GOT3 (cell line): ENCODE measurements around the gene RSPH10B.
"Not testable (repeated sequence)": the region's sequence is repeated elsewhere in the genome, so short reads cannot be mapped to it uniquely, and the experiment has no call there.

ENCODE experiments used
- DNase-seq: peaks from one replicate; lab custom pipeline; 2025; ENCODE audit warnings: mixed read lengths; lab: John Stamatoyannopoulos, UW

Gene RSPH10B

GRCh38 chr7:5970347-5970911 is at the start of gene RSPH10B:
RSPH10B (minus strand) TSS chr7:5970689; CDS start chr7:5967116, 3,573 bp downstream.
- DNase-seq = not testable (repeated sequence)

DNA sequence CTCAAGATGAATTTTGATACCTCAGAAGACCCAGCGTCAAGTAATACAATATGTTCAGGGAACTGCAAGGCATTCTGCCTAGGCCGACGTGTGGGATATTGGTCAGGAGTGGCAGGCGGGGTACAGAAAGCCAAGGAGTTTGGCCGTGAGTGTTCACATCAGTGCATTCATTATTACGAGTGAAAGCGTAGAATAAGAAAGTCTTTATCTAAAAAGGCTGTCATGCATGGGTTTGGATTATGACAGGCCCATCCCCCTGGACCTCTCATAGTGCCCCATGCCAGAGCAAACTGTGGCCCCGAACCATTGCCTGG is 46.1 kb upstream of the RSPH10B start:
- no peak for DNase-seq

DNA sequence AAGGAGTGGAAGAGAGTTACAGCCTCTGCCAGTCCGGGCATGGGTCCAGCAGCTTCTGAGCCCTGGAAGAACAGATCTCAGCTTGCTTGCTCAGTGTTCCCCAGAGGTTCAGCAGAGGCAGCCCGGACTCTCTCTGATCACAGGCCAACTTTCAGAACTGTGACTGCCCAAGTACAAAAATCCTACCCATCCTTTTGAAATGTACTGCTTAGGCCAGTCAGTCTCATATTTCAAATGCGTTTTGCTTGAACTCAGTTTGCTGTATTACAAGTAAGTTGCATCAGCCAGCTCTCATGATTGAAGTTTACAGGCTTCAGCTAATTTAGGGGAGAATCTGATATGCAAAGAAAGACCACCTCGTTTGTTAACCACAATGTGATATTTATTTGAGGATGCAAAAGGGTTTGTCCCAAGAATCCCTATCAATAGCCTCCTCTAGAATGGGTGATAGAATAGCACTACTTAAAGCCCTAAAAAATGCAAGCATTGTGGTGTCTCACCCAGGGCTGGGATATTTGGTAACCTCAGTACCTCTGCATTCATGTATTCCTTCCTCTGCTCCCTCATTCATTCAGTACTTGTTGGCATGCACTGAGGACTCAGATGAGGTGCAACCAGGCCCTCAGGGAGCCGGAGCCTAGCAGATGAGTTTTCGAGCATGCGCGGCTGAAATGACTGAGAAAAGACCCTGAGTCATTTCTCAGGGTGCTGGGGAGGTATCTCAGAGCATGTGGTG is 45.6 kb upstream of the RSPH10B start:
- DNase-seq = peak; percentile 75

DNA sequence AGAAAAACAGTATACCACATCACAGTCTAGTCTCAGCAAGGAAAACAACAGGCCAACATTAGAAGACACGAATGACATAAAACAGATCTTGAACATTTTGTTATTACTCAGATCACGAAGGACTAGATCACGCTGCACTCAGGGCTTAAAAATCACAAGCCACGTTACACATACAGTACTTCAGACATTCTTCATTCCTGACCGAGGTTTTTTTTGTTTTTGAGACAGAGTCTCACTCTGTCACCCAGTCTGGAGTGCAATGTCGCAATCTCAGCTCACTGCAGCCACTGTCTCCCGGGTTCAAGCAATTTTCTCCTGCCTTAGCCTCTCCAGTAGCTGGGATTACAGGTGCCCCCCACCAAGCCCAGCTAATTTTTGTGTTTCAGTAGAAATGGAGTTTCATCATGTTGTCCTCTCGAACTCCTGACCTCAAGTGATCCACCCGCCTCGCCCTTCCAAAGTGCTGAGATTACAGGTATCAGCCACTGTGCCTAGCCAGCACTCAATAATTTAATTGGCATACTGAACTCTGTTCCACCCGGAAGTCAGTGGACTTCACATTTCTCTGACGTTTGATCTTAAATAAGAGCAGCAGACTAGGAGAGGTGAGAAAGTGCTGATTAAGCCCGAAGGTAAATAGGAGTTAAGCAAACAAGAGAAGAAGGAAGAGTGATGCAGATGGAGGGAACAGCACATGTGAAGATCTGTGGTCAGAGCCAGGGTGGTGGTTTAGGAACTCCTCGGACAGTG is 42.0 kb upstream of the RSPH10B start:
- DNase-seq = no peak

- no peak for DNase-seq
Measured at GRCh38 chr7:6011541-6011940, 41.1 kb upstream of the RSPH10B start.

- DNase-seq = not testable (repeated sequence)
Measured at GRCh38 chr7:6010370-6010769, 39.9 kb upstream of the RSPH10B start.

GRCh38 chr7:6008668-6009611 is 38.5 kb upstream of the RSPH10B start, which contains the start of the genes AIMP2 and PMS2:
AIMP2 (plus strand) TSS chr7:6009272; CDS start chr7:6009364, 92 bp downstream.
PMS2 (minus strand) TSS chr7:6009049; CDS start chr7:6009019, 30 bp downstream.
- peak; percentile 96 for DNase-seq

DNA sequence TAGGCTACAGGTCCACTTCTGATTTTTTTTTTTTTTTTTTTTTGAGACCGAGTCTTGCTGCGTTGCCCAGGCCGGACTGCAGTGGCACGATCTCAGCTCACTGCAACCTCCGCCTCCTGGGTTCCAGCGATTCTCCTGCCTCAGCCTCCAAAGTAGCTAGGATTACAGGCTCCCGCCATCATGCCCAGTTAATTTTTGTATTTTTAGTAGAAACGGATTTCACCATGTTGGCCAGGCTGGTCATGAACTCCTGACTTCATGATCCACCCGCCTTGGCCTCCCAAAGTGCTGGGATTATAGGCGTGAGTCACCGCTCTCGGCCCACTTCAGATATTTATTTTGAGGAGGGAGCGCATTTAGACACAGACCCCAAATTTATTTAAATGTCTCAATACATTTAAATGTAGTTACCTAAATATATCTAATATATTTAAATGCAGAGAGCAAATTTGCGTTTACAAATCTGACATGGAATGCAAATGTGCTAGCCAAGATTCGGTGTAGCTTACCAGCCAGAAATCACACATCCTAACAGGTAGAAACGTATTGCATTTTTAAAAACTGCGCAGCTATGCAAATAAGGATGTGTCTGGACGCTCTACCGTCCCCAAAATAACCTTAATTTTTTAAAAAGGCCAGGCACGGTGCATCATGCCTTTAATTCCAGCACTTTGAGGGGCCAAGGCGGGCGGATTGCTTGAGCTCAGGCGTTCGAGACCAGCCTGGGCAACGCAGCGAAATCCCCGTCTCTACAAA is 37.5 kb upstream of the RSPH10B start:
- not testable (repeated sequence) for DNase-seq

GRCh38 chr7:6007386-6007785 is 36.9 kb upstream of the RSPH10B start:
- no peak for DNase-seq

- DNase-seq = no peak
Measured at GRCh38 chr7:5997210-5997808, 26.8 kb upstream of the RSPH10B start.

DNA sequence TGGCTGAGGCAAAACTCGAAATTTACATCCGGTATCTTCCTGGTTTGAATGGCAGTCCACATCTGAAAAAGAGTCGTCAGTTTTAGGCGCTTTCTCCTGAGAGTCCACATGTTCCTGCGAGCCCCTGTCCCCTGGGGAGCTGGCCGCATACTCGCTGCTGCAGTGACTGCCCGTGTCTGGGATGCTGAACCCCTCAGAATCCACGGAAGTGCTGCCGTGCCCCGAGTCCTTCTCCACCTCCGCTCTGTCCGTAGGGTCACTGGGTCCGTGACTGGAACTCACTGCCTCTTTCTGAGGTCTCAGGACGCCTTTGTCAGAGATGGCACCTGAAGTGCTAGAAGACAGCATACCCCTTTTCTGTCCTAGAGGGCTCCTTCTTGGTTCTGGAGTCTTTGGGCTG is 16.6 kb upstream of the RSPH10B start:
- DNase-seq = not testable (repeated sequence)

DNA sequence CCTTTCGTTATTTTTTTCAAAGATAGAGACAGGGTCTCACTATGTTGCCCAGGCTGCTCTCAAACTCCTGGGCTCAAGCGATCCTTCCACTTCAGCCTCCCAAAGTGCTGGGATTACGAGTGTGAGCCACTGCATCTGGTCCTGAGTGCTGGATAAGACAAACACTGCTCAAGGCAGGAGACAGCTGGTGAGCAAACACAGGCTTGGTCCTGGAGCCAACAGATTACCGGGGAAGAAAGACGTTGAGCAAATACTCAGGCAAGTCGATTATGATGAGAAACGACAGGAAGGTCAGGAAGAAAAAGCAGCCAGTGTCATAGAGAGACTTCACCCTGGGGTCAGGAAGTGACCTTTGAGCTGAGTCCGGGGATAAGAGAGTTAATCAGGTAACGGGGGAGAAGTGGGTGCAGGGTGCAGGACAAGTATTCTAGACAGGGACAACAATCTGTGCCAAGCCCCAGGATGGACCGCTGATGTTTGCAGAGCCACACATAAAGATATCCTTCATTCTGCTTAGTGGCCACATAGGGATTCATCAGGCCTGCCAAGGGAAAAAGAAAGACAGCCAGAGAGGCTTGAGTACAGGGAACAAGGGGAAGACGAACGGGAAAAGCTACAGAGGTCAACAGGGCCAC is 9.3 kb upstream of the RSPH10B start:
- DNase-seq = not testable (repeated sequence)

DNA sequence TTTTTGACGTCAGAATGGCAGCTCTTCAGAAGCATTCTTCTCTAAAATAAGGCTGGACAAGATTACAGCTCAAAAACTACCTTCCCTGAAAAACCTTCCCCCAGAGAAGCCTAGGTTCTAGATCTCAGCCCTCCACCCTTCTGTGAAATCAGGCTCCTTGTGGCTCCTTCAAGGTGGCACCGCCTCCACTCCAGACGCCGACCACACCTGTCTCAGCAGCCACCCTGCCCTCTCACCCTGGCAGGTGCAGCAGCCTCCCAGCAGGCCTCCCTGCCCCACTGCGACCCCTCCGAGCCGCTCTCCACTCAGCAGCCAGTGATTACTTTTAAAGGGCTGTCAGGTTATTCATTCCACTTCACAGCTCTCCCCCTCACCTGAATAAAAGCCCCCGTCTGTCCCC is 3.1 kb upstream of the RSPH10B start:
- not testable (repeated sequence) for DNase-seq

GRCh38 chr7:5963810-5964209 is 6.7 kb downstream of the RSPH10B start:
- DNase-seq = not testable (repeated sequence)

DNA sequence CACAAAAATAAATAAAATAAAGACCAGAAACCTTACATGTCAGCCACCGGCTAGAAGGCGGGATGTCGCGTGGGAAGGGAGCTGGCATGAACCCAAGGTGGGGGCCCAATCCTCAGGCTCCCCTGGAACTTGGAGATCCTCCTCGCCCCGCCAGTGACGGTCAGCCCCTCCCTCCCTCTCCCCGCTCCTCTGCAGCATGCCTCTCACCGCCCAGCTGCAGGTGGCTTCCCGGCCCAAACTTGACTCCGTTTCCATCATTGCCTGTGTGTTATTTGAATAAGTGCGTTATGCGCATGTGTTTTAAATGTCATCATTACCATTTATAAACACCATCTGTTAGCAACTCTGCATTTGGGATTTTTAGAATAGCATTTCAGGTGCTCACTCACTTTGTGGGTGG is 7.3 kb downstream of the RSPH10B start:
- not testable (repeated sequence) for DNase-seq

DNA sequence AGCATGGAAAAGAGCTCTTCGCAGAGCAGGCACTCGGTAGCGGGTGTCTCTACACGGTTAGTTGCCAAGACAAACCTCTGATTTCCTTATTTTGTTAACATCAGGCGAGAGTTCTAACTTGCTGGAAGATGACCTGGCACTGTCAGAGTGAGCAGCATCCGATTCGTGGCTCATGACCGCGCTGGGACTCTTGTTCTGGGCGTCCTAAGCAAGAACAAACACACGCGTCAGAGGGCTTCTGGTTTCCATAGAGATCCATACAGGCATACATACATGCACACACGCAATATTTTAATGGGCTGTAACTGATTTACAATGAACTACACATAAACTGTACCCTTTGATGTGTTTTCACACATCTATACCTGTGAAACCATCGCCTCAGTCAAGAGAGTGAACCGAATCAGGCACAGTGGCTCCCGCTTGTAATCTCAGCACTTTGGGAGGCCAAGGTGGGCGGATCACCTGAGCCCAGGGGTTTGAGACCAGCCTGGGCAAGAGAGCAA is 35.5 kb downstream of the RSPH10B start:
- not testable (repeated sequence) for DNase-seq

DNA sequence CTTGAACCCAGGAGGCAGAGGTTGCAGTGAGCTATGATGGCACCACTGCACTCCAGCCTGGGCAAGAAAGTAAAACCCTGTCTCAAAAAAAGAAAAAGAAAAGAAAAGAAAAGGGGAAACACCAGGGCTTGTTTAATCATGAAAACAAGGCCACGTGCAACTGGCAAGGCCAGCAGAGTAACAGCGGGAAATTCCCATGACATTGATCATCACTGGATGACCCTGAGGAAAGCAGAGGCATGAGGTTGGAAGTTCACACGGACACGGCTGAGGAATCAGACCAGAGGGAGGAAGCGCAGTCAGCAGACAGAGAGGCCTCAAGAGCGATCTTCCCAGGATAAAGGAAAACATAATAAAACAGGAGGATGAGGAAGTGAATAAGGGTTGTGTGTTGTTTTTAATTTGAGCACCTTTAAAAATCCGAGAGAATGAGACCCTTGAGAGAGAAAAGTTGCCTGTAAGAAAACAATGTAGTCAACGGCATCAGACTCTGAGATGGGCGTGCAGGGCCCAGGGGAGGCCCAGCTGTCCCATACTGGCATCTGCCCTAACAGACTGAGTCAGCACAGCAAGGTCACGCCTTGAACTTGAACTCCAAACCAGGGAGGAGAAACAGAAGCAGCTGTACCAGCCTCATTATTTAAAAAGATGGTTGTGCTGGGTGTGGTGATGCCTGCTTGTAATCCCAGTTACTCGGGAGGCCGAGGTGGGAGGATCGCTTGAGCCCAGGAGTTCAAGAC is 38.4 kb downstream of the RSPH10B start:
- not testable (repeated sequence) for DNase-seq

DNA sequence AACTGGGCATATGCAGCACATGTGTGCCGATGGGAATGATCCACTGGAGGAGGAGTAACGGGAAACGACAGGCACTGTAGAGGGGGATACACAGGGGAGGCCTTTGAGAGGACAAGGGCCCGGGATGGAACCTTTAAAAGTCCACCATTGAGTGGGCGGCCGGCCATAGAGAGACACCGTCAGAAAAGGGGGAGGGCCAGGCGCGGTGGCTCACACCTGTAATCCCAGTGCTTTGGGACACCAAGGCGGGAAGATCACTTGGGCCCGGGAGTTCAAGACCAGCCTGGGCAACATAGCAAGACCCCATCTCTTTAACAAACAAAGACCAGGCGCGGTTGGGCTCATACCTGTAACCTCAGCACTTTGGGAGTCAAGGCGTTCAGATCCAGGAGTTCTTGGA is 39.2 kb downstream of the RSPH10B start:
- not testable (repeated sequence) for DNase-seq

DNA sequence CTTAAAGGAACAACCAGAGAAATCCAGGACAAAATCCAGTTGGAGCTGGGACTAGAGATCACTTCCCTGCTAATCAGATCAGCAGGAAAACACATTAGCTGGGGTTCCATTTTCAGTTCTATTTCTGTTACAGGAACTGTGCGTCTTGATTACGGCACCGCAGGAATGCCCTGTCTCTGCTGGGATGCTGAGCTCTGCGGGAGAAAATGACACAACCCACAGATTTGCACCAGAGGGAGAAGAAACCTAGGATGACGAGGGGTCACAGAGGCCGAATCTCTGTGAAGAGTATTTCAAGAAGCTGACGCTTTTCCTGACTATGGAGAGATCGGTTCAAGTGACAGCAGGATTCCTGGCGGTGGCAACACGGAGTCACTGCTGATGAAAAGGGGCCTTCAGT is 40.2 kb downstream of the RSPH10B start:
- DNase-seq = not testable (repeated sequence)
